HTERT RPE-1 (cell line): ENCODE data around the gene NME7.

Experiments
- in situ Hi-C: fragments of 300-500 bp; cut with MboI; formaldehyde crosslinking; loops from 4 replicates; pipeline ENCODE4 v1.14.3; 2020; ENCODE audit warnings: low sequenced_read_pairs

NME7 gene

GRCh38 chr1:169108863-169109560 lies 258.6 kb downstream of the NME7 start:
- in situ Hi-C loops, result no loop called here

GRCh38 chr1:169108223-169108622 lies 259.4 kb downstream of the NME7 start:
- in situ Hi-C loops, result no loop called here

GRCh38 chr1:169107603-169108208 lies 259.9 kb downstream of the NME7 start:
- in situ Hi-C loops, result no loop called here

DNA sequence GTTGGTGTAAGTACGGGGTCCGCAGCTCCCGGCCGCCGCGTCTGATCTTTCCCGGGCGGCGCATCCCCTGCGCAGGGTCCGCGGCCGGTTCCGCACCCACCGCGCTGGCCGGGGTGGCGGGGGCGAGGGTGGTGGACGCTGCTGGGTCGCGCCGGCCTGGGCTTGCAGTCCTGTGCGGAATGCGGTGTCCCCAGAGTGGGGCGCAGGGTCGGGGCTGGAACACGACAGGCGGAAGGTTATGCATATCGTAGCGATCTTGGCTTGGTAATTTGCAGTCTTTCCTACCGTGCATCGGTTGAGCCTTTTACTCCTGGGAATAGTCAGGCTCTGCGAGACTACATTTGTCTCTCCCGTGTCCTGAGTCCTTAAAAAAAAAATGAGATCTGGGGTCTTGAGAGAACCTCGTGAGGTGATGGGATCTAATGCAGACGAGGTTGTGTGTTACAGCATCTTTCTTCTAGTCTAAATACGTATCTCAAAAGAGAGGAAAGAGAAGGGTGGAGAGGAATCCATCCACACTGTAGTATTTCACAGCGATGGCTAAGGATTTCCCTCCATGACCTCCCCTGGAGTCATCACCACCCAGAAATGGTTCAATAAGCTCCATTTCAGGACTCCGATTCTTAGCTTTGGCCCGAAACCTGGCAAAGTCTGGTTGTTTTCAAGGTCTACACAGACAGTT lies 260.5 kb downstream of the NME7 start:
- in situ Hi-C loops, result no loop called here

DNA sequence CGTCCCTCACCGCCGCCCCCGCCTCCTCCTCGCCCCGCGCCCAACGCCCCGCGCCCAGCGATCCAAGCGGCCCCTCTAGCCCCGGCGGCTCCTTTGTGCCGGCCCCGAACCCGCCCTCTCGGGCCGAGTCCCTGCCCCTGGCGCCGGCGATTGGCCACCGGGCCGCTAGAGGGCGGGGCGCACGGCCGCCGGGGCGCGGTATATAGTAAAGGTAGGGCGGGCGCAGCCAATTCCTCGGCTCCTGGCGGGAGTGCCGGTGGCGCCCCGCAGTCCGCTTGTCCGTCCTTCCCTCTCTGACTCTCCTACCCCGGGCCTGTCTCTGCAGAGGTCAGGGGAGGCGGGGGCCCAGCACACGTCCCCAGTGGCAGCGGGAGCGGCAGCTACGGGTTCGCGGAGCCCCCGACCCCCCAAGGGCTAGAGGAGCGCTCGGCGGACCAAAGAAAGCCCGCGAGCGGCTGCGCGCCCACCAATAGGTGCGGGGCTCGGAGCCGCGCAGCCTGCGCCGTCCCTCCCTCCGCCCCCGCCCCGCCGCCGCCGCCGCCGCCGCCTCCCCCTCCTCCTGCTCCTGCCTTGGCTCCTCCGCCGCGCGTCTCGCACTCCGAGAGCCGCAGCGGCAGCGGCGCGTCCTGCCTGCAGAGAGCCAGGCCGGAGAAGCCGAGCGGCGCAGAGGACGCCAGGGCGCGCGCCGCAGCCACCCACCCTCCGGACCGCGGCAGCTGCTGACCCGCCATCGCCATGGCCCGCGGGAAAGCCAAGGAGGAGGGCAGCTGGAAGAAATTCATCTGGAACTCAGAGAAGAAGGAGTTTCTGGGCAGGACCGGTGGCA lies 261.3 kb downstream of the NME7 start, which contains the start of gene ATP1B1:
Gene ATP1B1, plus strand, starts transcription at position 596 of the 826 bp plus-strand sequence. Its CDS starts 140 bp downstream, at position 736.
- in situ Hi-C loops, result no loop called here

DNA sequence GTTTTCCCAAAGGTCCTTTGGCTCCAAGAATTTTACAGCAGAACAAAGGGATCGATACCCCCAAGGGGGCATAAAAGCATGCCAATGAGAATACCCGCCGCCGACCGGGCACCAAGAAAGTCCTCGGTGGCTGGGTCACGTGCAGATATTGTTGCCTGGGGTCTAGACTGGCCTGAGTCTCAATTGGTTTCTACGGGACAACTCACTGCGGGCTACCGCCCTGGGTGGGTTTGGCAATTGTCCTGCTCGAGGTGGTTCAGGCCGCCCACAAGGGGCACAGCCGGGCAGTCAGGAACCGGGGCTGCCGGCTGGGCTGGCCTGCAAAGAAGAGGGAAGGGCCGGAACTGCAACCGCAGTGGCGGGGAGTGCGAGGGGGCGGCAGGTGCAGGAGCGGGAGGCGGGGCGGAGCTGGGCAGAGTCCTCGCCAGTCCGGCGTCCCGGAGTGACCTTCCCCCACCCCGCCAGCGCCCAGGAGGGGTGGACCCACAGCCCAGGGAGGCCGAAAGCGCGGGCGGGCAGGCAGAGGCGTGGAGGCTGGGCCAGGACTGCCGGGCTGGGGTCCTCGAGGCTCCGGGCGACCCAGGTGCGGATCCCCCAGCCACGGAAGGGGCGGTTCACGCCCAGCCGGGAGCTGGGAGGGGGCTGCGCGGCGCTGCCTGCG lies 262.0 kb downstream of the NME7 start:
- in situ Hi-C loops, result no loop called here

DNA sequence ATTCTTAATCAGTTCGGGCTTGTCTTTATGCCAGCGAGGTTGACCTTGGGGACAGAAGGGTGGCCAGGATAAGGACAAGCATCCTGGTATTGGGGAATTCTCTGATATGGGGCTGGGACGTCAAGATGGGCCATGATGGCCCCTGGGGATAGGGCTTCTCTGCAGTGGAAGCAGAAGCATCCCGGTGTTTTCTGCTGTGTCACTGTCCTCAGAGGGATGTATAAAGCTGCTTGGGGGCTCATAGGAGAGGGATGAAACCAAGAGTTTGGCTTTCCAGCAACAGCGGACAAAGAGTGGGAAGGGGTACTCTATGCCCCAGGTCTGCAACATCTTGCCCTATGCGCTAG lies 262.5 kb downstream of the NME7 start:
- in situ Hi-C loops, result no loop called here

- in situ Hi-C loops, result no loop called here
Measured at GRCh38 chr1:169103480-169103893, 264.1 kb downstream of the NME7 start.

DNA sequence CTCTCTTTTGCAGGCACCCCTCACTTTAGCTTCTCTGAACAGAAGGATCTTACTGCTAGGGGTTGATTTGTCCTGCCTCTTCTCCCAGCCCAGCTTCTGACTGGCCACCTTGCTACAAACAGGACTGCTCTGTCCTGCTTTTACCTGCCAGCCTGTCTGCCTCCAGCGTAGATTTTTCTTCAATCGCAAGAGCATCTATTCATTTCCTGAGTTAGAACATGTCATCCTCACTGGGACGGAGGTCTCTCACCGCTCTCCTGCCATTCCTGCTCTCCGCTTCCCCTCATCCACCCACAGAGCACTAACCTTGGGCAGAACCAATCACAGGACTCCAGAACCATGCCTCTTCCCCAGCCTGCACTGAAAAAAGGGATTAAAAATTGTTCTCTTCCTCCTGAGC lies 264.6 kb downstream of the NME7 start:
- in situ Hi-C loops, result no loop called here

DNA sequence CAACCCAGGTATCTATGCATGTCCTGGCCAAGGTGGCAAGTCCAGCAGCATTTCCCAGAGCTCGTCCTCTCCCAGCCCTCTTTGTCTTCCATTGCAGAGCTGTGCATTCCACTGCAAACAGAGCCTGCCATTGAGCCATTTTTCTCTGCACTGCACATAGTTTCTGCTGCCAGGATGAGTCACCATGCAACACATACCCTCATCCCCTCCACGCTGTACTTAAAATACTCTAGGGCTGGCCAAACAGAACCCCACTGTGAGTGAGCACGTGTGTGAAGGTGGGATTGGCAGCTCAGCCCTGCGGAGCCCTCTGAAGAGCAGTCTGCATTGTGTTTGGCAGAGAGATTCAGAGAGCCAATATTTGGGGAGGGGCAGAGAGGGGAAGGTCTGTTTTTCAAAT lies 265.0 kb downstream of the NME7 start:
- in situ Hi-C loops, result no loop called here

- in situ Hi-C loops, result no loop called here
Measured at GRCh38 chr1:169100651-169101088, 266.9 kb downstream of the NME7 start.

- in situ Hi-C loops, result no loop called here
Measured at GRCh38 chr1:169100208-169100607, 267.4 kb downstream of the NME7 start.

DNA sequence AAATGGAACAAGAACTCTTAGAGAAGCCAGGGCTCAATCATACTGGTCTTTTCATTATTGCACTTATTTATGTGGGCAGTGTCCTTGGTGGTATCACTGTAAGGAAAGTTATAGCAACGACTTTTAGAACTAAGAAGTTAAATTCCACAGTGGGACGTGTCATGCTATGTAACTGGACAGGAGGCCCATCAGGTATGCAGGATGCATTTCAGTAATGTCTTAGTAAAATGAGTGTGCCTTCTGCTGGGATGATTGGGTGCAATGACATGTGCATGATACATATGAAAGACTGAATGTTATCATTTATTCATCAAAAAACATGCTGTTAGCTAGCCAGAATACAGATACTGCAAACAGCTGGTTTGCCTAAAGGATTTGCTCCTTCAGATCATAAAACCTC lies 268.0 kb downstream of the NME7 start:
- in situ Hi-C loops, result no loop called here

GRCh38 chr1:169098380-169098779 lies 269.2 kb downstream of the NME7 start:
- in situ Hi-C loops, result no loop called here

DNA sequence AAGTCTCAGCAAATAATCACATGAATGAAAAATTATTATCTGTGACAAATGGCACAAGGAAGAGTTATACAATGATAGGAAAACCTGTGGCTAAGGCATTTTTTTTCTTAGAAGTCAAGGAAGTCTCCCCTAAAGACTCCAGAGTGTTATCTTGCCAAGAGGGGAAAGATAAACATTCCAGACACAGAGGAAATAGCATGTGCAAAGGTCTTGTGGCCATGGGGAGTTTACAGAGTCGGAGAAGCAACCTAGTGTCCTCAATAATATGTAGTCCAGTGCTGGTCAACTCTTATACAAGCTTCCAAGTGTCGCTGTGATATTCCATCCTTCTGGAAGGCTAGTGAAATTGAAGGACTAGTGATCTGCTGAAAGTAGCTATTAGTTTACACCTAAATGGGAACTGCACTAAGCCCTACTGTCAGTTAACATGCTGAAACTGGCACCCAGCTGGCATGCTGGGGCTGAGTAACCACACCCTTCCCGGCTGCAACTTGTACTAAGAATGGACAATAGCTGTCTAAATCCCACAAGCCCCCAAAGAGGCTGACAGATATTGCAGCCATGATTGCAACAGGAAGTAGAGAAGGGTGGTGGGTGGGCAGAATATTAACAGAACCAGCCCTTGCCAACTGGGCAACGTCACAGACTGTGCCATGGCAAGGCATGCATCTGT lies 272.6 kb downstream of the NME7 start:
- in situ Hi-C loops, result no loop called here

DNA sequence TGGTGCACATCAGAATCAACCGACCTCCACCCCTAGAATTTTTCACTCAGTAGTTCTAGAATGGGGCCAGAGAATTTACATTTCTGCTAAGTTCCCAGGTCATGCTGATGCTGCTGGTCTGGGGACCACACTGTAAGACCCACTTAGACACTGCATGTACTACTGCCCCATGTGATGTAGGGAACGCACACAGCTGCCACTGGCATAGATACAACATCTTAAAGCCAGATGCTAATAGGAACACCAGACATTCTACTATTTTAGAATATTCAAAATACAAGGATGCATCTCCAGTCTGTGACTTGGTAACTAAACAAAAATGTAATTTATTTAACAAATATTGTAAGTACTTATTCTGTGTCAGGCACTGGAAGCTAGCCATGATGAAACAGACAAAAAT lies 275.2 kb downstream of the NME7 start:
- in situ Hi-C loops, result no loop called here

DNA sequence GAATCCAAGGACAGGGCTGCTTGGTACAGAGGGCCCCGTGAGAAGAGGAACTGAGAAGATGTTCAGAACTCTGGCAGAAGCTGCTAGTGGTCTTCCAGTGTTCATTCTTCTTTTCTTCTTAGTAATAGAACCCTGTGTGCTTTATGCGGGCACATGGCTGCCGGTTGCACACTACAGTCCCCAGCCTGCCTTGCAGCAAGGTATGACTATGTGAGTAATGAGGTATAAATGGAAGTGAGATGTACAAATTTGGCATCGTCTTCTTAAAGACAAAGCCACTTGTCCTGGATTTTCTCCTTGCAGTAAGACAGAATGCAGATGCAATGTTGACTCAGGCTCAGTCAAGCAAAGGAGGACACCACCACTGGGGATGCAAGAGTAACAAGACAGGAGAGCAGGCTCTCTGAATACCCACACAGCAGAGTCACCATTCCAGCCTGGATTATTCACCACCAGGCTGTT lies 276.1 kb downstream of the NME7 start:
- in situ Hi-C loops, result no loop called here

GRCh38 chr1:169090900-169091311 lies 276.7 kb downstream of the NME7 start:
- in situ Hi-C loops, result no loop called here

- in situ Hi-C loops, result no loop called here
Measured at GRCh38 chr1:169090308-169090899, 277.2 kb downstream of the NME7 start.

GRCh38 chr1:169089776-169090175 lies 277.8 kb downstream of the NME7 start:
- in situ Hi-C loops, result no loop called here
